Pancreas (tissue), 10 donors: ENCODE measurements around the gene PRRX2. TPM values are rescaled to one million over a fixed set of nuclear protein-coding genes. Genes with fewer than 3 reads are reported as not detected.

Experiments used
- ATAC-seq, 4 donors: fragments of 200-7000 bp; cut with Tn5 transposase; one replicate each; pipeline versions ENCODE4 v1.8.0 to v1.9.1; 2020; ENCODE audit warnings: mild to moderate bottlenecking in 4 of 4, moderate library complexity in 4 of 4
- DNase-seq, 6 donors: peaks; one replicate each; pipeline ENCODE4 v3.0.0-alpha.2; 2020
- FAIRE-seq: peaks from 2 replicates; lab custom pipeline; 2012; peaks lifted over from hg19 to GRCh38; lab: Jason Lieb, UNC
- H3K27ac ChIP-seq, 4 donors: fragments of 200-600 bp; sonication (generic); 1 replicate in 3 of 4; 2 replicates in 1 of 4; pipeline versions ENCODE4 v1.5.0 to v1.8.0; 2020
- H3K27me3 ChIP-seq, 4 donors: fragments of 200-600 bp; one replicate each; pipeline ENCODE4 v1.8.0; 2021
- H3K36me3 ChIP-seq, 3 donors: fragments of 200-600 bp; sonication (generic) in 1 of 3; one replicate each; pipeline versions ENCODE4 v1.5.0 to v1.8.0; 2020 to 2021
- H3K4me1 ChIP-seq, 3 donors: fragments of 200-600 bp; one replicate each; pipeline ENCODE4 v1.8.0; 2021
- H3K4me3 ChIP-seq, 4 donors: fragments of 200-600 bp; sonication (generic) in 2 of 4; one replicate each; pipeline versions ENCODE4 v1.5.0 to v1.8.0; 2020 to 2021
- H3K9me3 ChIP-seq, 4 donors: fragments of 200-600 bp; one replicate each; pipeline ENCODE4 v1.8.0; 2021
- CTCF ChIP-seq, 4 donors: fragments of 200-600 bp; sonication (generic) in 3 of 4; IDR thresholded peaks; one replicate each; pipeline versions ENCODE4 v1.5.0 to v1.8.0; 2021; ENCODE audit warnings: antibody characterized with exemption in 4 of 4
- WGBS, 2 donors: extraction: QIAGEN DNeasy Blood & Tissue Kit; methylation state at CpG; one replicate each; pipeline ENCODE4 v1.1.7; 2013; 5-methylcytosine and 5-hydroxymethylcytosine counted together
- intact Hi-C, 3 donors: fragments of 100-400 bp; cut with DNase I; formaldehyde crosslinking; loops; one replicate each; pipeline versions ENCODE4 v1.11.1 to v1.14.2; 2022
- polyA plus RNA-seq, 2 donors: library from polyadenylated mRNA; stranded (reverse); fragments of 200-250 nt; gene quantifications; one replicate each; pipeline ENCODE4 v1.2.3, GENCODE V29; 2013
- total RNA-seq, 6 donors: library from RNA; stranded (reverse); fragmentation: NEBNext Ultra II Directional in 4 of 6; extraction: Animal tissue kit (Norgen Biotek cat#: 25700) in 4 of 6; gene quantifications; one replicate each; pipeline versions ENCODE4 v1.2.1 to v1.2.4, GENCODE V29; 2021 to 2023
- donor health status: healthy with polysubstance abuse.
- donor health status: DM: no; HTN: no; CAD: no; lungs with moderate emphysema.
- donor health status: DM: no; HTN: no; CAD: no.
- donor health status: control.
- donor health status: control.
- donor health status: Bipolar disorder and iron deficiency.
- donor health status: DM: yes; HTN: yes; CAD: no.
- donor health status: DM: no; HTN: no; CAD: no.
- donor health status: DM: no; HTN: no; CAD: no.
- donor health status: DM: yes; HTN: yes; CAD: no.

Gene PRRX2
- 1 to 10 TPM in 1 of 6 donors, under 1 TPM in 4, not detected in 1; 0.16 to 2.0 (median 0.38) TPM for total RNA-seq
- 1 to 10 TPM; 1.2 to 1.9 TPM for polyA plus RNA-seq

GRCh38 chr9:129665389-129665775 lies at the start of gene PRRX2:
TSS of gene PRRX2 (plus strand) at chr9:129665647. CDS start at chr9:129665868, 221 bp downstream.
- intact Hi-C loops: no loop called here
- Histone ChIP-seq H3K4me3 (peak within 1 kb of the TSS in 3 of 4 donors; percentile 3 to 30 (median 14)), H3K9me3 (no peaks in the 10 kb centered on the region), H3K4me1 (no peaks in the 10 kb centered on the region), H3K27ac (no peak within 1 kb of the TSS), H3K36me3 (no peaks in the 10 kb centered on the region), H3K27me3 (peaks cover 0 to 5% (median 0%) of the 10 kb centered on the region in 4 donors)
- WGBS, 2 donors: 2 to 3% methylated on average over 10 to 37 of the region's 37 CpGs
- FAIRE-seq (no peak), ATAC-seq (peak in 3 of 4 donors; percentile 19 to 46 (median 40)), DNase-seq (no peak)
- no peak for TF ChIP-seq CTCF (IDR thresholded peaks at IDR 0.05)

GRCh38 chr9:129617167-129617566 lies 48.3 kb upstream of the PRRX2 start:
- Histone ChIP-seq H3K4me3 (no peak overlapping the region), H3K27ac (no peak overlapping the region), H3K4me1 (peaks cover 0 to 4% (median 0%) of the 10 kb centered on the region in 3 donors), H3K27me3 (no peaks in the 10 kb centered on the region), H3K36me3 (no peaks in the 10 kb centered on the region), H3K9me3 (no peaks in the 10 kb centered on the region)
- no peak for DNase-seq
- WGBS, 2 donors: 2 to 6% methylated on average over 1 of the region's 1 CpG
- intact Hi-C loops: loop anchor here in 2 of 3 donors (10.0 kb wide), 2 partner anchors 442 to 482 kb away; partner anchors contain the start of gene IER5L (in 1 of the 2)
- FAIRE-seq: no peak
- ATAC-seq: peak in 1 of 4 donors; percentile 22
- no peak for TF ChIP-seq CTCF (IDR thresholded peaks at IDR 0.05)

GRCh38 chr9:129619787-129620668 lies 45.4 kb upstream of the PRRX2 start:
- DNase-seq (peak in 1 of 6 donors; percentile 37), ATAC-seq (peak; percentile 31 to 46 (median 39)), FAIRE-seq (no peak)
- Histone ChIP-seq H3K4me1 (peaks cover 0 to 4% (median 0%) of the 10 kb centered on the region in 3 donors), H3K27me3 (no peaks in the 10 kb centered on the region), H3K36me3 (no peaks in the 10 kb centered on the region), H3K9me3 (no peaks in the 10 kb centered on the region), H3K27ac (no peak overlapping the region), H3K4me3 (peak overlapping the region; percentile 24 to 57 (median 35))
- intact Hi-C loops: loop anchor here in 2 of 3 donors (10.0 kb wide), 2 partner anchors 445 to 485 kb away; partner anchors contain the start of gene IER5L (in 1 of the 2)
- TF ChIP-seq CTCF (IDR thresholded peaks at IDR 0.05): no peak
- 1% methylated on average over 63 to 82 of the region's 82 CpGs for WGBS, 2 donors

GRCh38 chr9:129620669-129621295 lies 44.7 kb upstream of the PRRX2 start, which contains the start of gene C9orf50:
TSS of gene C9orf50 (minus strand) at chr9:129621101. CDS start at chr9:129620574, 527 bp downstream.
- peak within 1 kb of the TSS; percentile 24 to 57 (median 35) for H3K4me3 ChIP-seq
- ATAC-seq: peak in 1 of 4 donors; percentile 9
- no peak for DNase-seq
- no peaks in the 10 kb centered on the region for H3K27me3 ChIP-seq
- H3K9me3 ChIP-seq: no peaks in the 10 kb centered on the region
- TF ChIP-seq CTCF (IDR thresholded peaks at IDR 0.05): no peak
- no peak within 1 kb of the TSS for H3K27ac ChIP-seq
- intact Hi-C loops: no loop called here
- no peak for FAIRE-seq
- WGBS, 2 donors: 23 to 25% methylated on average over 21 of the region's 21 CpGs
- no peaks in the 10 kb centered on the region for H3K36me3 ChIP-seq
- peaks cover 0 to 4% (median 4%) of the 10 kb centered on the region in 3 donors for H3K4me1 ChIP-seq
